ENCODE results near the gene CHAF1A.

GRCh38 chr19:4414144-4414799 is 11.8 kb downstream of the CHAF1A start:
- TF ChIP-seq CTCF (IDR thresholded peaks at IDR 0.05) (no peak), POLR2A (IDR thresholded peaks at IDR 0.05) (no peak)
